ENCODE measurements around the gene NSDHL.

Gene NSDHL

DNA sequence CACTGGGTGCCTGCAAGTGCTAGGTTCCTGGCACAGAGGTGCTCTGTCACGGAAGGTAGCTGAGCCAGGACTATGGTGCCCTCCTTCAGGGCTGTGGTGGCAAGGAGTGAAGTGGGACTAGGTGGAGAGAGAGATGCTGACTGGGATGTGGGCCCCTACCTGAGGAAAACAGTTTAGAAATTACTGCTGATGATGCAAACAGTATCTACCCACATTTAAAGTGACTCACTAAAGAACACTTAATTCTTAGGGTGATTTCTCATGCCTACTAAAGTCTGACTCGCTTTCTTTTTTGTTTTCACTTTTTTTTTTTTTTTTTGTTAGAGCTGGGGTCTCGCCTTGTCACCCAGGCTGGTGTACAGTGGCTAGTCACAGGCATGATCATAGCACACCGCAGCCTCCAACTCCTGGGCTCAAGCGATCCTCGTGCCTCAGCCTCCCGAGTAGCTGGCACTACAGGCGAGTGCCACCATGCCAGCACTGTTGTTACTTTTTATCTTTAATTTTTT is 70.1 kb downstream of the NSDHL start:
- no peak overlapping the region for H3K27ac ChIP-seq
- TF ChIP-seq, protein P1, sequence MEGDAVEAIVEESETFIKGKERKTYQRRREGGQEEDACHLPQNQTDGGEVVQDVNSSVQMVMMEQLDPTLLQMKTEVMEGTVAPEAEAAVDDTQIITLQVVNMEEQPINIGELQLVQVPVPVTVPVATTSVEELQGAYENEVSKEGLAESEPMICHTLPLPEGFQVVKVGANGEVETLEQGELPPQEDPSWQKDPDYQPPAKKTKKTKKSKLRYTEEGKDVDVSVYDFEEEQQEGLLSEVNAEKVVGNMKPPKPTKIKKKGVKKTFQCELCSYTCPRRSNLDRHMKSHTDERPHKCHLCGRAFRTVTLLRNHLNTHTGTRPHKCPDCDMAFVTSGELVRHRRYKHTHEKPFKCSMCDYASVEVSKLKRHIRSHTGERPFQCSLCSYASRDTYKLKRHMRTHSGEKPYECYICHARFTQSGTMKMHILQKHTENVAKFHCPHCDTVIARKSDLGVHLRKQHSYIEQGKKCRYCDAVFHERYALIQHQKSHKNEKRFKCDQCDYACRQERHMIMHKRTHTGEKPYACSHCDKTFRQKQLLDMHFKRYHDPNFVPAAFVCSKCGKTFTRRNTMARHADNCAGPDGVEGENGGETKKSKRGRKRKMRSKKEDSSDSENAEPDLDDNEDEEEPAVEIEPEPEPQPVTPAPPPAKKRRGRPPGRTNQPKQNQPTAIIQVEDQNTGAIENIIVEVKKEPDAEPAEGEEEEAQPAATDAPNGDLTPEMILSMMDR (conservative IDR thresholded peaks at IDR 0.05), result no peak
- no peak for TF ChIP-seq ZFX (IDR thresholded peaks at IDR 0.05)

- TF ChIP-seq ZFX (IDR thresholded peaks at IDR 0.05), result no peak
- TF ChIP-seq, protein P1 (conservative IDR thresholded peaks at IDR 0.05), result no peak
- H3K27ac ChIP-seq, result no peak overlapping the region
Measured at GRCh38 chrX:152901816-152902501, 71.1 kb downstream of the NSDHL start.

GRCh38 chrX:152902502-152902820 is 71.6 kb downstream of the NSDHL start:
- TF ChIP-seq, protein P1 (conservative IDR thresholded peaks at IDR 0.05), result no peak
- no peak for TF ChIP-seq ZFX (IDR thresholded peaks at IDR 0.05)
- no peak overlapping the region for H3K27ac ChIP-seq

- TF ChIP-seq ZFX (IDR thresholded peaks at IDR 0.05), result no peak
- TF ChIP-seq, protein P1 (conservative IDR thresholded peaks at IDR 0.05), result no peak
- H3K27ac ChIP-seq, result no peak overlapping the region
Measured at GRCh38 chrX:152903589-152903988, 72.7 kb downstream of the NSDHL start.

DNA sequence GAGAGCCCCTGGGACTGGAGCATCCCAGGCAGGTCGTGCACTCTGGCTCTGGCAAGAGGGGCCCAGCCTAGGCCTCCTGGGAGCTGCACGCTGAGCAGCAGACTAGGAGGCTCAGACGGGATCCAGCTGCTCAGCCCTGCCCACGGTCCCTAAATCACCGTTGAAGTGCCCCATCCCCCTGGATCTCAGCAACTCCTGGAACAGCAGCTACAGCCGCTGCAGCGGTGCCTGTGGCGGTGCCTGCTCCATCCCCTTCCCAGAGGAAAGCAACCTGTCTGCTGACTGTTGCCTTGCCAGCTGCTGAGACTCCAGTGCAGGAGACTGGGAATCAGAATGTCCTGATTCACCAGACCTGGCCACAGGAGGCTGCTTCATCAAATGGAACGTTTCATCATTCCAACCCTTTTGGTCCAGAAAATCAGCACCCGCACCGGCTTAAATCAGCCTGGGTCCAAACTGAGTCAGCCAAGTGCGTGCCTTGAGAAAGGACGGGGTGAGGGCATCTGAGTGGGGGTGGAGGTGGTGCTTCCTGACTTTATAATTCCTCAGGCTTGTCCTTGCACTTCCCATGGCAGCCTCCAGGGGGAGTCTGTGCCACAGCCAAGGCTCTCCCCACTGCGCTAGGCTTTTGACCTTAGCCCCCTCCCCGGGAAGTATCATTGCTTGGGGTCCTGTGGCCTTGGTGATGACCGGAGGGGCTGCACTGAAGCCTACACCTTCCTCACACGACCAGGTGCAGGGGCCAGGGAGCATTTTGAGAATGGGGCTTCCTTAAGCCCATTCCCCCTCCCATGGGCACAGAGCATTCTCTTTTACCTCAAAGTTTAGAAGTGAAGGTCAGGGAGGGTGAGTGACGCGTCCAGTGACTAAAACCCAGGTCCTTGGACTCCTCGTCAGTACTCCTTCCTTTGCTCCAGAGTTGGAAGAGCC is 73.6 kb downstream of the NSDHL start:
- TF ChIP-seq, protein P1 (conservative IDR thresholded peaks at IDR 0.05), result peak; percentile 86
- TF ChIP-seq ZFX (IDR thresholded peaks at IDR 0.05), result no peak
- no peak overlapping the region for H3K27ac ChIP-seq

DNA sequence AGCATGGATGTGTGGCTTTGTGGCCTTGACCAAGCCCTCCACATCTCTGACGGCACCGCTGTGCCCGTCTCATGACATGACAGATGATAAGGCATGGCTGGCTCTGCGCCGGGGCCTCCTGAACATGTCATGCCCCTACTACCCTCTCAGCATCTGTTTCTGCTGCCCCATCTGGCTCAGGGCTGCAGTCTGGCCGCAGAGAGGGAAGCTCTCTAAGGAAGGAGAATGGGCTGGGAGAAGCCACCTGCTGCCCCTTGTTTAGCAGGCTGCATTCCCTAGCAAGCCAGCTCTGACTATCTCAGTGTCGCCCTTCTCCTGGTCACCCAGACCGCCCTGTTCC is 74.2 kb downstream of the NSDHL start:
- TF ChIP-seq ZFX (IDR thresholded peaks at IDR 0.05), result no peak
- TF ChIP-seq, protein P1 (conservative IDR thresholded peaks at IDR 0.05), result no peak
- no peak overlapping the region for H3K27ac ChIP-seq

DNA sequence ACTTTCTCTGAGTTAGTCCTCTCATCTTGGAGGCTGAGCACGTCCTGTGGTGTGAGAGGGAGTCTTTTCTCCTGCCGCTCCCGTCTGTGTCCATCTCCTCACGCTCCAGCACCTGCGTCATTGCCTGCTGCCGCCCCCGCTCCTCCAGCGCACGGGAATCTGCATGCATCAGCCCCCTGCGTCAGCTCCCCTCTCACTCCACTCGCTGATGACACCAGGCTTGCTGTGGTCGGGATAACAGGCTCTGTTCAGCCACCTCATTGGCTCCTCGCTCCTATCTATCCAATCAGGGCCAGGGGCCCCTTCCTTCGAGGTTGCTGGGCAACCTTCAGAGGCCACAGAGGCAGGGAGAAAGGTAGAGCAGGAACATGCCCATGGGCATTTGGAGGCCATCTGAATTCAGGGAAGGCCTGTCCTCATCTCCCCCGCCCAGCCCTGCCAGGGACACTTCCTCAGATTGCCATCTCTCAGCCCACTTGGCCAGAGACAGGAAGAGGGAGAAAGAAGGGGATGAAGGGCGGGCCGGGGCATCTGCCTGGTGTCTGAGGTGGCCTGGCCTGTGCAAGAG is 76.3 kb downstream of the NSDHL start:
- no peak overlapping the region for H3K27ac ChIP-seq
- TF ChIP-seq, protein P1 (conservative IDR thresholded peaks at IDR 0.05), result no peak
- TF ChIP-seq ZFX (IDR thresholded peaks at IDR 0.05), result no peak
